ENCODE measurements around the gene MYB.
"Not testable (repeated sequence)": the region's sequence is repeated elsewhere in the genome, so short reads cannot be mapped to it uniquely, and the experiment has no call there.

Gene MYB

DNA sequence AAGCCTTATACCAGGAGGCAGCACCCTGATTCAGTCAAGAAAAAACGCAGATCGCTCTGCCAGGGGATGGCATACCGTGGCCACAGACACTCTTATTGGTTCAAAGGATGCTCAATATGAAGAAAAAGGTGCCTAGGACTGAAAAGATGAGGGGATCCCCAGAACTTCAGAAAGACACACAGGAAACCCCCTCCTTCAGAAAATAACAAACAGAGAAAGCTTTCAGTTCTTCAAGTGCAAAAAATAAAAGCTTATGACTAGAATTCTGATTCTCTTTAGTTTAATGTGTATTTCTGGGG, 17.7 kb upstream of the MYB start:
- Histone ChIP-seq H3K9me3 (ENCODE audit: control extremely low read depth in 1 of 5, control insufficient read depth in 4 of 5, insufficient read depth in 2 of 5, low read depth in 1 of 5, low read length in 4 of 5) (no peaks in the 10 kb centered on the region), H3K27ac (ENCODE audit: insufficient read depth in 1 of 2, low read depth in 1 of 2, low read length in 2 of 2, poor library complexity in 1 of 2, severe bottlenecking in 2 of 2) (no peak overlapping the region), H3K36me3 (ENCODE audit: control insufficient read depth in 4 of 4, insufficient read depth in 4 of 4, low read length in 3 of 4) (no peaks in the 10 kb centered on the region), H3K27me3 (replicated peaks in 2 of 5; ENCODE audit: control insufficient read depth in 4 of 5, insufficient read depth in 5 of 5, low read length in 4 of 5) (no peaks in the 10 kb centered on the region), H3K4me1 (ENCODE audit: control extremely low read depth in 1 of 4, control insufficient read depth in 4 of 4, insufficient read depth in 4 of 4, low read length in 3 of 4) (peaks cover 0 to 13% (median 0%) of the 10 kb centered on the region in 4 experiments), H3K4me3 (ENCODE audit: control insufficient read depth in 1 of 7, extremely low read depth in 1 of 7, insufficient read depth in 4 of 7, low read depth in 2 of 7, low read length in 6 of 7) (no peak overlapping the region)
- ChIA-PET CTCF (interaction anchor here (0.7 to 1.6 kb wide), 2 partner anchors 15 to 251 kb away, joined by 3 to 5 read pairs; no protein-coding TSS in a partner anchor), POLR2A (no interaction called here)
- DNase-seq: no peak
- 80% methylated on average over 2 of the region's 3 CpGs for WGBS (ENCODE audit: insufficient coverage)

DNA sequence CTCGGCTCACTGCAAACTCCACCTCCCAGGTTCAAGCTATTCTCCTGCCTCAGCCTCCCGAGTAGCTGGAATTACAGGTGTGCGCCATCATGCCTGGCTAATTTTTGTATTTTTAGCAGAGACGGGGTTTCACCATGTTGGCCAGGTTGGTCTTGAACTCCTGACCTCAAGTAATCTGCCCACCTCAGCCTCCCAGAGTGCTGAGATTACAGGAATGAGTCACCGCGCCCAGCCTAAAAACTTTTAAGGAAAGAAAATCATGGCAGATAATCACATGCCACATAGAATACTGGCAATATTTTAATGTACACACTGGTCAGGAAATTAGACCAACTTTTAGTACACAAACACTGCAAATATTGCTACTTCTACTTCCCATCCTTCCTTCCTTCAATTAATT, 16.7 kb upstream of the MYB start:
- DNase-seq; H3K27me3 ChIP-seq (replicated peaks in 2 of 5; ENCODE audit: control insufficient read depth in 4 of 5, insufficient read depth in 5 of 5, low read length in 4 of 5); POLR2A ChIA-PET; H3K27ac ChIP-seq (ENCODE audit: insufficient read depth in 1 of 2, low read depth in 1 of 2, low read length in 2 of 2, poor library complexity in 1 of 2, severe bottlenecking in 2 of 2); H3K9me3 ChIP-seq (ENCODE audit: control extremely low read depth in 1 of 5, control insufficient read depth in 4 of 5, insufficient read depth in 2 of 5, low read depth in 1 of 5, low read length in 4 of 5); H3K4me3 ChIP-seq (ENCODE audit: control insufficient read depth in 1 of 7, extremely low read depth in 1 of 7, insufficient read depth in 4 of 7, low read depth in 2 of 7, low read length in 6 of 7); H3K36me3 ChIP-seq (ENCODE audit: control insufficient read depth in 4 of 4, insufficient read depth in 4 of 4, low read length in 3 of 4): not testable (repeated sequence)
- 94% methylated on average over 6 of the region's 6 CpGs for WGBS (ENCODE audit: insufficient coverage)
- CTCF ChIA-PET: interaction anchor here (1.3 to 1.6 kb wide), 2 partner anchors 14 to 75 kb away, joined by 3 to 5 read pairs; no protein-coding TSS in a partner anchor
- peaks cover 0 to 11% (median 0%) of the 10 kb centered on the region in 4 experiments for H3K4me1 ChIP-seq (ENCODE audit: control extremely low read depth in 1 of 4, control insufficient read depth in 4 of 4, insufficient read depth in 4 of 4, low read length in 3 of 4)

GRCh38 chr6:135165031-135165430, 16.1 kb upstream of the MYB start:
- CTCF ChIA-PET: interaction anchor here (1.0 to 1.3 kb wide), 2 partner anchors 8 to 75 kb away, joined by 3 to 4 read pairs; no protein-coding TSS in a partner anchor
- no peak for DNase-seq
- H3K4me3 ChIP-seq (ENCODE audit: control insufficient read depth in 1 of 7, extremely low read depth in 1 of 7, insufficient read depth in 4 of 7, low read depth in 2 of 7, low read length in 6 of 7): no peak overlapping the region
- peaks cover 0 to 5% (median 0%) of the 10 kb centered on the region in 4 experiments for H3K4me1 ChIP-seq (ENCODE audit: control extremely low read depth in 1 of 4, control insufficient read depth in 4 of 4, insufficient read depth in 4 of 4, low read length in 3 of 4)
- H3K36me3 ChIP-seq (ENCODE audit: control insufficient read depth in 4 of 4, insufficient read depth in 4 of 4, low read length in 3 of 4): no peaks in the 10 kb centered on the region
- no peaks in the 10 kb centered on the region for H3K9me3 ChIP-seq (ENCODE audit: control extremely low read depth in 1 of 5, control insufficient read depth in 4 of 5, insufficient read depth in 2 of 5, low read depth in 1 of 5, low read length in 4 of 5)
- POLR2A ChIA-PET: no interaction called here
- WGBS (ENCODE audit: insufficient coverage): 89% methylated on average over 1 of the region's 2 CpGs
- H3K27ac ChIP-seq (ENCODE audit: insufficient read depth in 1 of 2, low read depth in 1 of 2, low read length in 2 of 2, poor library complexity in 1 of 2, severe bottlenecking in 2 of 2): no peak overlapping the region
- H3K27me3 ChIP-seq (replicated peaks in 2 of 5; ENCODE audit: control insufficient read depth in 4 of 5, insufficient read depth in 5 of 5, low read length in 4 of 5): no peaks in the 10 kb centered on the region

DNA sequence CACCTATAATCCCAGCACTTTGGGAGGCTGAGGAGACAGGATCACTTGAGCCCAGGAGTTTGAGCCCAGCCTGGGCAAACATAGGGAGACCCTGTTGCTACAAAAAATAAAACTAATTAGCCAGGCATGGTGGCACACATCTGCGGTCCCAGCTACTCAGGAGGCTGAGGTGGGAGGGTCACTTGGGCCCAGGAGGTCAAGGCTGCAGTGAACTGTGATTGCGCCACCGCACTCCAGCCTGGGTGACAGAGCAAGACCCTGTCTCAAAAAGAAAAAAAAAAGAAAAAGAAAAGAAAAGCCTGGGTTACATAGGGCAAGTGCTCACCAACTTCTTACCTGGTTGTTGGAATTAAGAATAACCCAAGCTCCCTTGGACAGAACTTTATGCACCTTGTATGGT, 14.6 kb upstream of the MYB start:
- POLR2A ChIA-PET: no interaction called here
- Histone ChIP-seq H3K4me1 (ENCODE audit: control extremely low read depth in 1 of 4, control insufficient read depth in 4 of 4, insufficient read depth in 4 of 4, low read length in 3 of 4) (peaks cover 0 to 1% (median 0%) of the 10 kb centered on the region in 4 experiments), H3K27ac (ENCODE audit: insufficient read depth in 1 of 2, low read depth in 1 of 2, low read length in 2 of 2, poor library complexity in 1 of 2, severe bottlenecking in 2 of 2) (no peak overlapping the region), H3K36me3 (ENCODE audit: control insufficient read depth in 4 of 4, insufficient read depth in 4 of 4, low read length in 3 of 4) (no peaks in the 10 kb centered on the region), H3K4me3 (ENCODE audit: control insufficient read depth in 1 of 7, extremely low read depth in 1 of 7, insufficient read depth in 4 of 7, low read depth in 2 of 7, low read length in 6 of 7) (no peak overlapping the region), H3K9me3 (ENCODE audit: control extremely low read depth in 1 of 5, control insufficient read depth in 4 of 5, insufficient read depth in 2 of 5, low read depth in 1 of 5, low read length in 4 of 5) (no peaks in the 10 kb centered on the region), H3K27me3 (replicated peaks in 2 of 5; ENCODE audit: control insufficient read depth in 4 of 5, insufficient read depth in 5 of 5, low read length in 4 of 5) (no peaks in the 10 kb centered on the region)
- DNase-seq: no peak
- WGBS (ENCODE audit: insufficient coverage): 93% methylated on average over 3 of the region's 3 CpGs
- CTCF ChIA-PET: interaction anchor here (1.0 to 1.3 kb wide), 2 partner anchors 8 to 31 kb away, joined by 3 to 4 read pairs; no protein-coding TSS in a partner anchor

DNA sequence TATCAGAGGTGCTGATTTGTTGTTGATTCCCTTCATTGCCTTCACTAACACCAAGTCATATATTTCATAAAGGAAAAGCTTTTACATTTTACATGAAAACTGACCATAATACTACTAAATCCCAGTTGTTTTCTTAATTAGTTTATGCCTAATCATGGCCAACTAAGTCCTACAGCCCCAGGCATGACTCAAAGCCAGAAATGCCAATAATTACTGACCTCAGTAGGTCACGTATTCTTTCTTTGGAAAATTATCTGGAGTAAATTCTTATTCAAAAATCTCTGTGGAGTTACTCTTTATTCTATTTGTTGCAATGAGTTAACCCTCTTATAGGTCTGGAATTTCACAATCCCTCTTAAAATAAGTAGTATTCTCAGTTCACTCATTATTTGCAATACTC, 13.5 kb upstream of the MYB start:
- POLR2A ChIA-PET: interaction anchor here (1.0 kb wide), 1 partner anchor 17 kb away, joined by 3 read pairs; no protein-coding TSS in a partner anchor
- DNase-seq: no peak
- Histone ChIP-seq H3K36me3 (ENCODE audit: control insufficient read depth in 4 of 4, insufficient read depth in 4 of 4, low read length in 3 of 4) (no peaks in the 10 kb centered on the region), H3K4me3 (ENCODE audit: control insufficient read depth in 1 of 7, extremely low read depth in 1 of 7, insufficient read depth in 4 of 7, low read depth in 2 of 7, low read length in 6 of 7) (no peak overlapping the region), H3K4me1 (ENCODE audit: control extremely low read depth in 1 of 4, control insufficient read depth in 4 of 4, insufficient read depth in 4 of 4, low read length in 3 of 4) (no peaks in the 10 kb centered on the region), H3K27me3 (replicated peaks in 2 of 5; ENCODE audit: control insufficient read depth in 4 of 5, insufficient read depth in 5 of 5, low read length in 4 of 5) (no peaks in the 10 kb centered on the region), H3K27ac (ENCODE audit: insufficient read depth in 1 of 2, low read depth in 1 of 2, low read length in 2 of 2, poor library complexity in 1 of 2, severe bottlenecking in 2 of 2) (no peak overlapping the region), H3K9me3 (ENCODE audit: control extremely low read depth in 1 of 5, control insufficient read depth in 4 of 5, insufficient read depth in 2 of 5, low read depth in 1 of 5, low read length in 4 of 5) (no peaks in the 10 kb centered on the region)
- CTCF ChIA-PET: interaction anchor here (0.6 to 1.5 kb wide), 7 partner anchors 9 to 286 kb away, joined by 3 to 9 read pairs (median 3); no protein-coding TSS in a partner anchor
- no CpG with 5 or more reads among the region's 1 CpG for WGBS (ENCODE audit: insufficient coverage)

DNA sequence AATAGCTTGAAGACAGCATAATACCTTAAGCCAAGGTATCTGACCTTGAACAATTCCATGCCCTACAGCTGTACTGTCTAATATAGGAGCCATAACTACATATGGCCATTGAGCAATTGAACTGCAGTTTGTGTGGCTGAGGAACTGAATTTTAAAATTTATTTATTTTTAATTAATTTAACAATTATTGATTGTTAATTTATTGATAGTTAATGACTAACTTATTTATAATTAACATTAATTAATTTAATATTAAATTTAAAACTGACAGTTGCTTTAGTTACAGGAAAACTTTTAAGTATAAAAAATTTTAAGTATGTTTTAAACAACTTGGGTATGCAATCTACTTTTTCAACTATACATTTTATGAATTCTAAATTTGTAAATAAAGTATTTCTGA, 12.3 kb upstream of the MYB start:
- Histone ChIP-seq H3K9me3 (ENCODE audit: control extremely low read depth in 1 of 5, control insufficient read depth in 4 of 5, insufficient read depth in 2 of 5, low read depth in 1 of 5, low read length in 4 of 5) (no peaks in the 10 kb centered on the region), H3K27ac (ENCODE audit: insufficient read depth in 1 of 2, low read depth in 1 of 2, low read length in 2 of 2, poor library complexity in 1 of 2, severe bottlenecking in 2 of 2) (no peak overlapping the region), H3K27me3 (replicated peaks in 2 of 5; ENCODE audit: control insufficient read depth in 4 of 5, insufficient read depth in 5 of 5, low read length in 4 of 5) (no peaks in the 10 kb centered on the region), H3K4me3 (ENCODE audit: control insufficient read depth in 1 of 7, extremely low read depth in 1 of 7, insufficient read depth in 4 of 7, low read depth in 2 of 7, low read length in 6 of 7) (no peak overlapping the region), H3K4me1 (ENCODE audit: control extremely low read depth in 1 of 4, control insufficient read depth in 4 of 4, insufficient read depth in 4 of 4, low read length in 3 of 4) (peaks cover 0 to 5% (median 2%) of the 10 kb centered on the region in 4 experiments), H3K36me3 (ENCODE audit: control insufficient read depth in 4 of 4, insufficient read depth in 4 of 4, low read length in 3 of 4) (no peaks in the 10 kb centered on the region)
- DNase-seq: no peak
- ChIA-PET CTCF (interaction anchor here (0.8 to 1.5 kb wide), 5 partner anchors 9 to 122 kb away, joined by 3 to 9 read pairs (median 3); no protein-coding TSS in a partner anchor), POLR2A (interaction anchor here (0.6 kb wide), 1 partner anchor 77 kb away, joined by 6 read pairs; no protein-coding TSS in a partner anchor)

DNA sequence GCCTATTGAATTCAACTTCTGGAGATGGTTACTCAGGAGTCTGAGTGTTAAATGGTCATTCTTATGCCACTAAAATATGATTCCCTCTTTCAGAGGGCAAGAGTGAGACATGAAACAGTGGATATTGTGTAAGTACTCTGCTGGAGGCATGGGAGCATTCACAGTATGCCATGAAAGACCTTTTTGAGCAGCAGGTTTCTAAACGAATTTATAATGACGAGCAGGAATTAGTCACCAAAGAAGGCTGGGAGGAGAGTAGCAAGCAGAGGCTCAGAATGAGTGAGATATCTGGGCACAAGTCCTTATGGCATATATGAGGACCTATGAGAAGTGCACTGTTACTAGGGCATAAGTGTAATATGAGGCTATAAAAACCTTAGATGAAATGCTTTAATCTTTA, 10.9 kb upstream of the MYB start:
- Histone ChIP-seq H3K36me3 (ENCODE audit: control insufficient read depth in 4 of 4, insufficient read depth in 4 of 4, low read length in 3 of 4) (no peaks in the 10 kb centered on the region), H3K4me1 (ENCODE audit: control extremely low read depth in 1 of 4, control insufficient read depth in 4 of 4, insufficient read depth in 4 of 4, low read length in 3 of 4) (peaks cover 0 to 8% (median 2%) of the 10 kb centered on the region in 4 experiments), H3K27me3 (replicated peaks in 2 of 5; ENCODE audit: control insufficient read depth in 4 of 5, insufficient read depth in 5 of 5, low read length in 4 of 5) (no peaks in the 10 kb centered on the region), H3K9me3 (ENCODE audit: control extremely low read depth in 1 of 5, control insufficient read depth in 4 of 5, insufficient read depth in 2 of 5, low read depth in 1 of 5, low read length in 4 of 5) (no peaks in the 10 kb centered on the region), H3K27ac (ENCODE audit: insufficient read depth in 1 of 2, low read depth in 1 of 2, low read length in 2 of 2, poor library complexity in 1 of 2, severe bottlenecking in 2 of 2) (no peak overlapping the region), H3K4me3 (ENCODE audit: control insufficient read depth in 1 of 7, extremely low read depth in 1 of 7, insufficient read depth in 4 of 7, low read depth in 2 of 7, low read length in 6 of 7) (no peak overlapping the region)
- ChIA-PET CTCF (no interaction called here), POLR2A (no interaction called here)
- WGBS (ENCODE audit: insufficient coverage): 100% methylated on average over 2 of the region's 2 CpGs
- no peak for DNase-seq

Measured in common myeloid progenitor, CD34-positive (primary cell).